NT2/D1 (cell line): ENCODE results near the gene OVOL3.
"Not testable (repeated sequence)": the region's sequence is repeated elsewhere in the genome, so short reads cannot be mapped to it uniquely, and the experiment has no call there.

Experiments used
- DNase-seq: peaks from one replicate; pipeline ENCODE4 v3.0.0-alpha.2; 2011; ENCODE audit warnings: low read depth, low spot score
- H3K27me3 ChIP-seq: 2 replicates; pipeline ENCODE4 v1.6.0; 2011; ENCODE audit warnings: mild to moderate bottlenecking; ENCODE audit not compliant: insufficient read length, insufficient read depth
- H3K36me3 ChIP-seq: 2 replicates; pipeline ENCODE4 v1.6.1; 2011; ENCODE audit warnings: mild to moderate bottlenecking, low read length, mixed read lengths; ENCODE audit not compliant: insufficient read depth, insufficient read length
- H3K4me1 ChIP-seq: 2 replicates; pipeline ENCODE4 v1.5.1; 2011; ENCODE audit not compliant: insufficient read depth, insufficient read length
- H3K4me3 ChIP-seq: 2 replicates; pipeline ENCODE4 v1.5.1; 2011; ENCODE audit warnings: low read depth; ENCODE audit not compliant: insufficient read length
- H3K9ac ChIP-seq: 2 replicates; pipeline ENCODE4 v1.6.0; 2011; ENCODE audit warnings: low read depth; ENCODE audit not compliant: insufficient read length
- H3K9me3 ChIP-seq: 2 replicates; pipeline ENCODE4 v1.5.1; 2011; ENCODE audit warnings: mild to moderate bottlenecking, low read length; ENCODE audit not compliant: insufficient read depth
- SUZ12 ChIP-seq: IDR thresholded peaks from 2 replicates; pipeline ENCODE4 v1.6.1; 2011; ENCODE audit not compliant: insufficient read length, insufficient read depth; ENCODE audit errors: extremely low read depth
- YY1 ChIP-seq: IDR thresholded peaks from 2 replicates; pipeline ENCODE4 v1.6.1; 2011; ENCODE audit not compliant: insufficient read length, insufficient read depth
- ZNF274 ChIP-seq: IDR thresholded peaks from 2 replicates; pipeline ENCODE4 v1.6.1; 2011; ENCODE audit warnings: mild to moderate bottlenecking, low read depth, low read length

Gene OVOL3

DNA sequence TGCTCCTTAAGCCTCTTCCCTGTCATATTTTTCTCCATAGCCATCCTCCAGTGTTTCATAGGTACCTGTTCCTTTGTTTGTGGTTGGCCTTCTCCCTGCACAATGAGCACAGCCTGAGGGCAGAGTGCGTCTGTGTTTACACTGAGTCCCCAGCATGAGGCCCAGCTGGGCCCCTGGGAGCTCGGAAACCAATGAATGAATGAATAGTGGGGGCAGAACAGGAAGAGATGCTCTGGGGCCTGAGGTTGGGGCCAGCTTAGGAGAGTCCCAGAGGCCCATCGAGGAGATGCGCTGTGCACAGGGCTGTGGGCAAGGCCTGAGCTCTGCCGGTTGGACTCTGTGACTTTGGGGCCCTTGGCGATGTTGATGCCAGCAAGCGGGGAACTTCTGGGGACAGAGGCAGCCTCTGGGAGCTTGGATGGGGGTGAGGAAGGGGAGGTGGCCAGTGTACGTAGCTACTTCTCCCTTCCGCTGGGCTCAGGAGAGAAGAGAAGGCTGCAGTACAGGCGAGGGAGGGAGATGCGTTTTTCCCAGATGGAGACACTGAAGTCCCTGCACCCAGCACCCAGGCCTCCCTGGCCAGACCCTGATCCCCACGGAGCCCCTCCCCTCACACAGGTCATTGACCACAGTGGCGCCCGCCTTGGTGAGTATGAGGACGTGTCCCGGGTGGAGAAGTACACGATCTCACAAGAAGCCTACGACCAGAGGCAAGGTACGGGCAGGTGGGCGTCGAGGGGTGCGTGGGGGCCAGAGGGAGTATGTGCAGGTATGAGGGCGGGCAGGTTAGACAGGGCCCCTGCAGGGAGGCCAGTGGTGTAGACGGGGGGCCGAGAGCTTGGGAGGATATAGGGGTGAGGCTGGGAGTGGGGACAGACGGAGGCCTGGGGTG, 9.4 kb downstream of the OVOL3 start:
- H3K9ac ChIP-seq = peak overlapping the region; percentile 53
- TF ChIP-seq ZNF274 (no peak), SUZ12 (no peak), YY1 (no peak)
- peaks cover 62% of the 10 kb centered on the region for H3K36me3 ChIP-seq

DNA sequence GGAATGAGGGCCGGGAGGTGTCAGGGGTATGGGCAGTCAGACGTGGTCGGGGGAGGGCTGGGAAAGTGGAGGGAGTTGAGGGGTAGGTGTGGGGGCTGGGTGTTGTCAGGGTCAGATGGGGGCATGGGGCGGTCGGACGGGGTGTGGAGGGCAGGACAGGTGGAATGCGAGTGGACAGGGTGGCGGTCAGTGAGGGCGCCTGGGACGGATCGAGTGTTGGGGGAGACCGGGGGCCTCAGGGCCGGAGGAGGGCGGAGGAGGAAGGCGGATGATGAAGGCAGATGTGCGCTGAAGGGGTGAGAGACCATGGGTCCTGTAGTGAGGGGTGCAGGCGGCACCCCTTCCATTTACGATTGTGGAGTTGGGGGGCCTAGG, 10.0 kb downstream of the OVOL3 start:
- H3K9ac ChIP-seq = no peak overlapping the region
- H3K36me3 ChIP-seq = peaks cover 68% of the 10 kb centered on the region

More for the DNA sequence above, 9.4 kb downstream of the OVOL3 start:
- Histone ChIP-seq H3K27me3 (no peaks in the 10 kb centered on the region), H3K4me1 (peaks cover 25% of the 10 kb centered on the region), H3K4me3 (no peak overlapping the region), H3K9me3 (no peaks in the 10 kb centered on the region)
- no peak for DNase-seq

DNA sequence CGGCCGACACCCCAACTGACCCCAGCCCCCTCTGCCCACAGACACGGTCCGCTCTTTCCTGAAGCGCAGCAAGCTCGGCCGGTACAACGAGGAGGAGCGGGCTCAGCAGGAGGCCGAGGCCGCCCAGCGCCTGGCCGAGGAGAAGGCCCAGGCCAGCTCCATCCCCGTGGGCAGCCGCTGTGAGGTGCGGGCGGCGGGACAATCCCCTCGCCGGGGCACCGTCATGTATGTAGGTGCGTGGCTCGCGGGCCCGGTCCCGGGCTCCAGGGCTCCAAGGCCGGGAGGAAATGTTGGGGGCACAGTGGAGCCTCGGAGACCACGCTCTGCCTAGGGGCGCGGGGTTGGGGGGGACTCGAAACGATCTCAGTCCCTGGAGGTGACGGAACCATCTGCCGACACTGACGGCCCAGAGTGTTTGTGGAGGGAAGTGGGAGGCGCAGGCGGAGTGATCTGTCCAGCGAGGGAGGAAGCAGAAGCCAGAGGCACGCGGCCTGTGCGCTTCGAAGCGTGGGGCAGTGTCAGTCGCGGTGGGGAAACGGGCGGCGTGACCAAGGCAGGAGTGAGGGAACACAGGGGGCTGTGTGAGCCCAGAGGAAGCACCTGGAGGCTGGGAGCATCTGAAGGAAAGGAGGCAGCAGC, 10.7 kb downstream of the OVOL3 start:
- no peak overlapping the region for H3K9ac ChIP-seq
- DNase-seq = no peak
- TF ChIP-seq YY1 = no peak
- no peak for TF ChIP-seq ZNF274
- TF ChIP-seq SUZ12 = no peak
- H3K9me3 ChIP-seq = no peaks in the 10 kb centered on the region
- H3K4me1 ChIP-seq = peaks cover 19% of the 10 kb centered on the region
- peaks cover 63% of the 10 kb centered on the region for H3K36me3 ChIP-seq
- H3K4me3 ChIP-seq = no peak overlapping the region
- no peaks in the 10 kb centered on the region for H3K27me3 ChIP-seq

More for the DNA sequence above, 10.0 kb downstream of the OVOL3 start:
- TF ChIP-seq ZNF274 (no peak), YY1 (no peak), SUZ12 (no peak)
- Histone ChIP-seq H3K4me3 (no peak overlapping the region), H3K4me1 (peaks cover 23% of the 10 kb centered on the region), H3K27me3 (no peaks in the 10 kb centered on the region), H3K9me3 (no peaks in the 10 kb centered on the region)
- DNase-seq = no peak

DNA sequence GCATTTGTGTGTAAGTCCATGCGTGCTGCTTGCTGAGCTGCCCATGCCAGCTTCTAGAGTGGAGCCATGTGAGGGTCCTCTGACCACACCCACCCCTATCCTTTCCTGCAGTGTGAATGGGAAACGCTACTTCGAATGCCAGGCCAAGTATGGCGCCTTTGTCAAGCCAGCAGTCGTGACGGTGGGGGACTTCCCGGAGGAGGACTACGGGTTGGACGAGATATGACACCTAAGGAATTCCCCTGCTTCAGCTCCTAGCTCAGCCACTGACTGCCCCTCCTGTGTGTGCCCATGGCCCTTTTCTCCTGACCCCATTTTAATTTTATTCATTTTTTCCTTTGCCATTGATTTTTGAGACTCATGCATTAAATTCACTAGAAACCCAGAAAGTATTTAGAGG, 14.6 kb downstream of the OVOL3 start:
- Histone ChIP-seq H3K9me3 (no peaks in the 10 kb centered on the region), H3K36me3 (peaks cover 37% of the 10 kb centered on the region), H3K27me3 (no peaks in the 10 kb centered on the region), H3K4me3 (no peak overlapping the region), H3K9ac (no peak overlapping the region), H3K4me1 (peaks cover 9% of the 10 kb centered on the region)
- TF ChIP-seq ZNF274 (no peak), YY1 (no peak), SUZ12 (no peak)
- no peak for DNase-seq

DNA sequence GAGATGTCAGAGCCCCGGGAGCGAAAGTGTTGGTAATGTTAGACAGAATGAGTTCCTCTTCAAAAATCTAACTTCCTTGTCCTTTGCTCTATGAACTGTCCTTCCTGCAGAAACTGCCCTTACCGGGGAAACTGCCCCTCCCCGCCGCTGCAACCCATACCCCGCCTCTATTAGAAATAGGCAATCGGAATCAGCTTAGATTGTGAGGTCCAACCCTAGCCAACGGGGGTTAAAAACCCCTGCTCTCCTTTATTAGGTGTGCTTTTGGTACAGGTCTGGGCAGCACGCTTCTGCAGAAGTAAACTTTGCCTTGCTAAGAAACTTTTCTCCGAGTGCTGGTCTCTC, 17.4 kb downstream of the OVOL3 start:
- DNase-seq = no peak
- Histone ChIP-seq H3K4me3 (peak overlapping the region; percentile 65), H3K9me3 (no peaks in the 10 kb centered on the region), H3K36me3 (peaks cover 19% of the 10 kb centered on the region), H3K9ac (peak overlapping the region; percentile 77), H3K27me3 (no peaks in the 10 kb centered on the region), H3K4me1 (peaks cover 2% of the 10 kb centered on the region)
- no peak for TF ChIP-seq SUZ12
- TF ChIP-seq YY1 = no peak
- TF ChIP-seq ZNF274 = no peak

DNA sequence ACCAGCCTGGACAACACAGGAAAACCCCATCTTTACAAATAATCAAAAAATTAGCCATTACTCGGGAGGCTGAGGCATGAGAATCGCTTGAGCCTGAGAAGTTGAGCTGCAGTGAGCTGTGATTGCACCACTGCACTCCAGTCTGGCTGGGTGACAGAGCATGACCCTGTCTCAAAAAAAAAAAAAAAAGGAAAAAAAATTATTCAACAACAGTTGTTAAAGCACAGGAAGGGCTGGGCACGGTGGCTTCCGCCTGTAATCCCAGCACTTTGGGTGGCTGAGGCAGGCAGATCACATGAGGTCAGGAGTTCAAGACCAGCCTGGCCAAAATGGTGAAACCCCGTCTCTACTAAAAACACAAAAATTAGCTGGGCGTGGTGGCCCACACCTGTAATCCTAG, 20.3 kb downstream of the OVOL3 start:
- H3K27me3 ChIP-seq, H3K4me3 ChIP-seq, H3K9me3 ChIP-seq, H3K9ac ChIP-seq, DNase-seq, H3K36me3 ChIP-seq, H3K4me1 ChIP-seq: not testable (repeated sequence)

DNA sequence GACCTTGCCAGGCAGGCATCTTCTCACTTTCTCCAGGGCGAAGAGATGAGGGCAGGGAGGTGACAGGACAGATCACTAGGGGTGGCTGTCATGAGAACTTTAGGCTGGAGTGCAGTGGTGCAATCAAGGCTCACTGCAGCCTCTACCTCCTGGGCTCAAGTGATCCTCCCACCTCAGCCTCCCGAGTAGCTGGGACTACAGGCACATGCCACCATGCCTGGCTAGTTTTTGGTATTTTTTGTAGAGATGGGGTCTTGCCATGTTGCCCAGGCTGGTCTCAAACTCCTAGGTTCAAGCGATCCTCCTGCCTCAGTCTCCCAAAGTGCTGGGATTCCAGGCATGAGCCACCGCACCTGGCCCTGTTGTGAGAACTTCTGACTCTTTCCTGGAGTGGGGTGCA, 23.9 kb downstream of the OVOL3 start:
- not testable (repeated sequence) for H3K4me1 ChIP-seq, H3K9ac ChIP-seq, H3K9me3 ChIP-seq, H3K4me3 ChIP-seq, DNase-seq, H3K36me3 ChIP-seq, H3K27me3 ChIP-seq
